Activated gamma-delta T cell treated with anti-CD3 and anti-CD28 coated beads, Interleukin-2, amount 50 U/mL, for 16 hours (primary cell): Measurements from ENCODE around the gene SDK2.

Experiments
- DNase-seq: peaks from one replicate; pipeline ENCODE4 v3.0.0-alpha.2; 2020; ENCODE audit warnings: low read depth

Gene SDK2

DNA sequence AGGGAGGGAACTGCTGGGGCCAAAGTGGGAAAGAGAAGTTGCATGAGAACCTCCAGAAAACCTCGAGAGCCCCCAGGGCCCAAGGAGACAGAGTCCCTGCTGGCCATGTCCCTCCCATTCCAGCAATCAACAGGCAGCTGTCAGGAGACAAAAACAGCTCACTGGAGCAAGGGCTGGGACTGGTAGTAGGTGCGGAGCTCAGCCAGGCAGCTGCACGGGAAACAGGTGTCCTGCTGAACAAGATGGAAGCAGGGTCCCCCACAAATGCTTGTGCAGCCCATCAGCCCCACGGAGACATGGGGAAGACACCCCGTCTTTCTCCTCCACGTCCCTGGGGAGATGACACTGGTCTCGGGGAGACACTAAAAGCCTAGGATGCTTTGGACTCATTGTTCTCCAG is 34.5 kb downstream of the SDK2 start:
- DNase-seq: no peak

DNA sequence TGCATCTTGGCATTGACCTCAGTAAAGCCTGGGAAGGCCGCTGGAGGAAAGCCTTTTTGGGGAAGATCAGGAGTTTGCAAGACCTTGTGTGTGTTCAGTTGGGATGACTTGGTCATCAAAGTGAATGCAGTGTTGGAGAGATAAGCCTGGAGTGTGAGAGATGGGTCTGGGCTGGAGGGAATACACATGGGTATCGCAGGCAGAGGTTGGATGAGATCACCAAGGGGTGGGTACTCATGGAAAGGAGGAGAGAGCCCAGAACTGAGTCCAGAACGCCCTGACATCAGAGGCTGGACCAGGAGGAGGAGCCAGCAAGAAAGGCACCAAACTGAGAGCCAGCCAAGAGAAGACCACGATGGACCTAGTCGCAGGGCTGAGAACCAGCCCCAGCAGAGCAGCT is 35.2 kb downstream of the SDK2 start:
- no peak for DNase-seq

DNA sequence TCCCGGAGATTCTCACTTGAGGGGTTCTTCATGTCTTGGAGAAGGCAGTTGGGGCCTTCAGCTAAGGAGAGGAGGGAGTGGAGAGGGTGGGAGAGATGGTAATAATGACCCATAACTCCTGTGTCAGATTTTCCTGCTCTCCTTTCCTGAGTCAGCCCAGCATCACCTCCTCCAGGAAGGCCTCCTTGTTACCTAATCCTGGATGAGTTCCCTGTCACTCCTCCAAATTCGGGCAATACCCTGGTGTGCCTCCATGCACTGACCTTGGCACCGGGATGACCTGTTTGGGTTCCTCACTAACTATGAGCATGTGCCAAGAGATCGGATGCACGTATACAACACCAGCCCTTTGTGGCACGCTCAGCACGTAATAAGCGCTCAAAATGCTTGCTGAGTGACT is 38.8 kb downstream of the SDK2 start:
- DNase-seq: no peak

DNA sequence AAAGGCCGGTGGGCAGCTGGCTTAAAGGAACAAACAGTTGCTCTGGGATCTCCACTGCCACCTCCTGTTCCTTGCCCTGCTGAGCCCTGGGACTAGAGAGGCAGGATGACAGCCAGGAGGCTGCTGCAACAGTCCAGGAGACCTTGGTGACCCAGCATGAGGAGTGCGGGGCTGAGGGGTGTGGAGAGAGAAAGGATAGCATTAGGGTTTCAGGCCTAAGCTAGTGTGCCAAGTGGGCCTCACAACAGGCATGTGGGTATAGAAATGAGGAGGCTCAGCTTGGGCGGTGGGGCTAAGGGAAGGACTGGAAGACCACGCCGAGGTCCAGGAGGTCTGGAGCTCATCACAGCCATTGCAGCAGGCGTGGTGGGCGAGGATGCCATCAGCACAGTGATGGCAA is 39.8 kb downstream of the SDK2 start:
- DNase-seq: no peak

DNA sequence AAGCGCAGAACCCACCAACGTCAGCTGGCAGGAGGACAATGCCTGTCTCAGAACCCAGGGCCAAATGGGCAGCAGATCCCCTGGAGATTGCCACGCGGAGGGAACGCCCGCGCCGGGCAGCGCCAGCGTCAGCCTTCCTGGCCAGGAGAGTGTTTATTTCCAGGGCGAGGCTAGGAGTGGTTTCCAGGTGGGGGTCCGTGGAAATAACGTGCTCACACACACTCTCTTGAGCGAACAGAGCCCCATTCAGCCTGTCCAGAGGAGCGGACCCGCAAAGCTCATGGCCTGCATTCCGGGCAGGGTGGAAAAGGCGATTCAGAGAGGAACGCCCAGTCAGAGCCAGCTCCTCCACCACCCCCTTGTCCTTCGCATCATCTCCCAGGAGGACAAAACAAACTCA is 40.3 kb downstream of the SDK2 start:
- no peak for DNase-seq

DNA sequence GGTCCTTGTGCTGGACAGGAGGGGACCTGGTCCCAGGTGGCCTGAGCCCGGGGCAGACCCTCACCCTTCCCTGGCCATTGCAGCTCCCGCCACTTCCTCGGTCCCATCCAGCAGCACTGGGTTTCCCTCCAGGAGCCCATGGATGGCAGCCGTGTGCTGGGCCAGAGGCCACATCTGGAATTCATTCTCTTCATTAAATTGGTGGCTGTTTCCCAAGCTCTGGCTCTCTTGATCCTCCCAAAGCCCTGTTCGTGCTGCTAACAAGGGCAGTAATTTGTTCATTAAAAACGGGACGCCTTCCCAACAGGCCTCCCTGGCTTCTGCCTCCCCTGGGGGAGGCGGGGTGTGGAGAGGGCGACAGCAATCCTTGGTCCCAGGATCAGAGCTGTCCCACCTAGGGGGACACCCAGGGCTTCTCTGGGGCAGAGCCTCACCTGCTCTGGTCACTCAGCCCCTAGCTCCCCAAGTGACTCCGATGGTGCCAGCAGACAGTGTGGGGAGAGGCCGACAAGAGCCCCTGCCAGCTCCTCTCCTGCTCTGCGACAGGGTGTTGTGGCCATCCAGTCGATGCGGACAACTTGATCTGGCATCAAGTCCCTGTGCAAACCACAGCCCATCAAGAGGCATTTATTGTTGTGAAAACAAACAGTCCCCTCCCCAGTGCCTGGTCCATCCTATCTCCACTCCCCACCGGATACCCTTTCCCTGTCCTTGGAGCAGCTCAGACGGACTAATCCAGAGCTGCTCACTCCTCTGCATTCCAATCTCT is 44.0 kb downstream of the SDK2 start:
- no peak for DNase-seq

DNA sequence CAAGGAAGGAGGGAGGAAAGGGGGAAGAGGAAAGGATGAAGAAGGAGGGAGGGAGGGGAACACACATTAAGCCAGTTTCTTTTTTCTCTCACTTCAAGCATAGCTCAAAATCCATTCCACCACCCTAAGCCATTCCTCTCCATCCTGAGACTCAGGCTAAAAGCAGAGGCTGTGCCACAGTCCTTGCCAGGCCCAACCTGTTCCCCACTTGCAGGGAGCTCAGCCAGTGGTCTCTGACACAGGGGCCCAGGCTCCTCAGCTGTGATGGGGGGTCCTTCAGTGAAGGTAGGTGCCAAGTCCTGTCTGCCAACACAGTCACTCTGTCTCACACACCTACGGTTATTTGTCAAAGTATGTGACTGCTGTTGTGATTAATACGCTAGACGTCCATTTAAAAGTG is 44.6 kb downstream of the SDK2 start:
- no peak for DNase-seq

DNA sequence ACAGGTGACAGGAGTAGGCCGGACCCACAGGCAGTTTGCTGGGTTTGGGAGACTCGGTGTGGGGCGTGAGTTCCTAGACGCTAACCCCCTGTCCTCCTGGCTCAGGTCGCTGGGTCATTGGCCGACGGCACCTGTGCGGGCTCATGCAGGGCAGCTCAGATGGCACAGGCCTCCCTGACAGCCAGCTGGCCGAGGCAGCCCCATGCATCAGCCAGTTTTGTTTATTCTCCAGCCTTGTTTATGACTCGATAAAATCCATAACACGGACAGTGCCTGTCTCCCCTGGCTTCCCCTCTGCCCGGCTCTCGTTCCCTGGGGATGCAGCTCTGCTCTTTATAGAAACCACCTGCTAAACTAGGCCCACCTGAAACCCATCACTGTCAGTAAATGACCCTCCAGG is 46.0 kb downstream of the SDK2 start:
- no peak for DNase-seq

DNA sequence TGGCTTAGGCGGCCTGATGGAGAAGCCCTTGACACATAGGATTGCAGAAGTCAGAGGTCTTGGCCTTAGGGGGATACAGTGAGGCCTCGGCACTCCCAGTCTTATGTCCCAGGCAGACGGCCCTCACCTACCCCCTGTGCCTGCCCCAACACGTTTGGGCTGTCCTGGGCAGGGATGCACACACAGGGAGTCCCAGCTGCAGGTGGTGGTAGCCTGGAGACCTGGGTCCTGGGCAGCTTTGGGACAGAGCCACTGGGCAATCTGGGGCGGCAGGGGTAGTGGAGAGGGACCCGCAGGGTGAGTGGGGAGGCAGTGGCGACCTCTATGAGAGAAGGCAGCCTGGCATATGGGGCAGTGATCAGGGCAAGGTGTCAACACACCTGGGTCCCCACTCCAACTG is 48.3 kb downstream of the SDK2 start:
- no peak for DNase-seq

DNA sequence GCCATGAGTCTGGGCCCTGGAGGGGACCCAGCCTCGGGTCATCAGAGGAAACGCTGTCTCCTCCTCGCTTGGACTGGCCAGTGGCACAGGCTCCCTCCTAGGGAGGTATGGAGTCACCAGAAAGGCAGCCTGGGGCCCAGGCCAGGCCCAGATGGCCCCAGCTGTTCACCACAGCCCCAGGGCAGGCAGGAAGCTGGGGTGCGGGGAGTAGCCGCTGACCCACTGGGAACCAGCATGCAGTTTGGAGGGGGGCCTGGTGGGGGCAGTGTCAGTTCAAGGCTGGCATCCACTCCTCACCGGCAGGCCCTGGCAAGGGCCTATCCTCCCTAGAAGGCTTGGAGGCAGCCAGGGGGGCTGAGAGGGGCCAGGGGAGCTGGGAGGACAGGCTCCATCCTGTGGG is 48.8 kb downstream of the SDK2 start:
- no peak for DNase-seq

DNA sequence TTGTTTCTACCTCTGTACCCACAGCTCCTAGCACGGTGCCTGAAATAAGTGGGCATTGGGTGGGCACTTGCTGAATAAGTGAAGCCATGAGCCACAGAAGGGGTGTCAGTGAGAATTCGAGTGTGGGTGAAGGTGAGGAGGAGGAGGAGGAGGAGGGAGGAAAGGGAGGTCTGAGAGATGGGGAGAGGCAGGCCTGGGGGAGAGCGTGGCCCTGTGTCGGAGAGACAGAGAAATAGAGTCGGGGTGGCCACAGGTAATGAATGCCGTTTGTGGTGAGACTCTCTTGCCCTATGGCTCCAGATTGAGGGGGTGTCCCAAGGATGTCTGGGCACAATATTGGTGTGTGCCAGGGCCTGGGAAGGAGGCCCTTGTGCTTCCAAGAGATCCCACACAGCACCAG is 49.2 kb downstream of the SDK2 start:
- no peak for DNase-seq

DNA sequence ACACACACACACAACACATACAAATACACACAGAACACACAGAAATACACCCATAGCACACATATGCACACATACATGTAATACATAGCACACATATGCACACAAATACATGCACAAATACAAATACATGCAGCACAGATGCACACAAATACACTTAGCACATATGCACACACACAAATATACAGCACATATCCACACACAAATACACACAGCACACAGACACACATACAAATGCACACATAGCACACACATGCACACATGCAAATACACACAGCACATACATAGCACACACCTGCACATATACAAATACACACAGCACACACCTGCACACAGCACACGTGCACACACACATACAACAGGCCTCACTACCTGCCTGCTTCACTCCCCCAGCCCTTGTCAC is 49.6 kb downstream of the SDK2 start:
- no peak for DNase-seq

DNA sequence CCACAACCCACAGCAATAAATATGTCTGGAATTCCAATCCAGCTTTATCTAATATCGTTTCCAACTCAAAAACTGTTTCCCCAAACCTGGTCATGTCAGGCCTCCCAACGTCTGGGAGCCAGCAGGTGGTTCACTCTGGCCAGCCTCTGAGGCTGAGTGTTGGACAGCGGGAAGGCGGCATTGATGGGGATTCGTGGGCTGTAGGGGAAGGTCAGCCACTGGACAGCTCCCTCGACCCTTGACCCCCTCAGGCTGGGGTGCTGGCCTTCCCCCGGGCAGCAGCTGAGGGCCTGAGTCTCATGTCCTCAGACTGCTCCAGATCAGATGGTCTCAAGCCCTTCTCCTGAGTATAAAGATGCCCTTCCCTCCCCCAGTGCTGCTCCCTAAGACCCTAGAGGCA is 50.2 kb downstream of the SDK2 start:
- DNase-seq: no peak

DNA sequence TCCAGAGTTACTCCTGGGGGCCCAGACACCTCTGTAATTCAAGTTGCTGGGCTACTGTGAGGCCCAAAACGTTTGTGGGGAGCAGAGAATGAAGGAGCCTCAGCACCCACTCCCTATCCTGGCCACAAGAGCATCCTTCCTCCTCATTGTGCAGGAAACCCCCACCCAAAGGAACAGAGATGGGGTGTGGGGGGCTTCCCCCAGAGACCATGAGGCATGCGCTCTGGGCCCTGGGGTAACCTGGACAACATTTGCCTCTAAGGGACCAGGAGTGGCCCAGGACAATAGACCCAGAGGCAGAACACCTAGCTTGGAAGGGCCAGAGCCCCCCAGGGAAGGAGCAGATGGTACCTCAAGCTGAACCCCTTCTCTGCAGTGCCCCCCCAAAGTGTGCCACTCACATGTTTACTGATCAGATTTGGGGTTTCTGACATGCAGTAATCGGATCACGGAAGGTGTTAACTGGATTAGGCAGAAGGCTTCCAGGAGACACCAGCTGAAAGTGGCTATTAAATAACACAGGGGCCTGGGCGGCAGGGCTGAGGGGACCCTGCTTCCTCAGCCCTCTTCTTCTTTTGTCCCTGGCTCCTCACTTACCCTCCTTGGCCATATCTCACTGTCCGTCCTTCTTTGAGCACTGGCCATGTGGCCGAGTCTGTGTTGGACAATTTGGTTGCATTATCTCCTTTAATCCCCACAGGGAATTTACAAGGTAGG is 50.8 kb downstream of the SDK2 start:
- DNase-seq: no peak

DNA sequence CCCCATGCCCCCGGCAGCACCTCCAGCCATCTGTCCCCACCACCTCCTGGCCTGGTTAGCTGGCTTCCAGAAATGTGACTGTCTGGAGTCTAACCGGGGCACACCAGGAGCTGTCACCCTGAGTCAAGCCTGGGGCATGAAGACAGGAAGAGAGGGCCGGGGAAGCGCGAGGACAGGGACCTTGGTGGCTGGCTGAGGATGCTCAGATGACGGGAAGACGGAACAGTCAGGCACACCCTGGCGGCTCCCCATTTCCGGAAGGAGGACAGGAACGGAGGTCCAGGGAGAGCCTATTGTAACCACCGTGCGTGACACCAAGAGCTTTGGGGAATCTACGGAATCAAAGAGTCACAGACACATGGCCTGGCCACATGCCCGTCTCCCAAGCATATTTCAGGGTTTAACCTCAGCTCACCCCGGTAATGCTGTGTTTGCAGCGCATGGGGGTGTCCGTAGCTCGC is 51.7 kb downstream of the SDK2 start:
- DNase-seq: no peak

DNA sequence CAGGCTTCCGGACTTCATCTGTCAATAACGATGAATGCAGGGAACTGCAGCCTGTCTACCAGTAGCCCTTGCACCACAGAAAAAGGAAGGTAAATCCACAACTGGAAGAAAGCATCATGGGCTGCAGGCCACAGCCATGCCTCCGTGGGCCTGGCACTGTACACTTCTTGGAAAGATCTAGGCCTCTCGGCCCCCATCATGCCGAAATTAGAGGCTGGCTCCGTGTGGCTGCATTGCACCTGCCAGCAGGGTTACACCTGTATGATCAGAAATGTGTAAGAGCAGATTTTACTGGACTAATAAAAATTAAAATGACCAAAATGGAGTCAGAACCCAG is 52.2 kb downstream of the SDK2 start:
- no peak for DNase-seq

DNA sequence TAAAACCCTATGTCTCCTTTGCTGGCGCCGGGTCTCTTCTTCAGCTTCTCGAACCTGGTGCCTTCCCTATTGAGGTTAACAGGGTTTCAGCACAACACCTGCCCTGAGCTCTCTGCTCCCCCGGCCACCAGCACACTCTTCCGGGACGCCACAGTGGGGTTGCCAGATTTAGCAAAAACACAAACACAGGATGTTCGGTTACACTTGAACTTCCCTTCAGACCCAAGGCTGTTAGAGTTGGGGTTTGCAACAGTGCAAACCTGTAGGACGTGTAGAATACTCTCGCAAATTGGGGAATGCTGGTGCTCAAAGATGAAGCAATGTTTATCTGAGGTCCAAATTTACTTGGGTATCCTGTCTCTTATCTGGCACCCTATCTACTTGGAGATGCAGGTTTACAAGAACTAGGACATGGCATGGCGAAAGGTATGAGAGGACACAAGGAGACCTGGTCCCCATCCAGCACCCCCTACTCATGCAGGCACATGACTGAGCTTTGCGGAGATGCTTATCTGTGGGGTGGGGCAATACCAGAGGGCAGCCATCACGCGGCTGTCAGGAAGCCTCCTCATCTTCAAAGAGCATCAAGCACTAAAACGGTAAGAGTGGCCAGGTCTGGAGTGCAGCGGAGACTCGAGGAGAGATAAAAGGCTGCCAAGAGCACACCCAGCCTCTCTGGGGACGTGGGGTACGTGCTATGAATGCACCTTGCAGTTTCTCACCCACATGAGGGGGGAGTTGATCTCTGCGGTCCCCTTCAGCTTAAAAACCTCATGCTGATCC is 52.8 kb downstream of the SDK2 start:
- DNase-seq: no peak

DNA sequence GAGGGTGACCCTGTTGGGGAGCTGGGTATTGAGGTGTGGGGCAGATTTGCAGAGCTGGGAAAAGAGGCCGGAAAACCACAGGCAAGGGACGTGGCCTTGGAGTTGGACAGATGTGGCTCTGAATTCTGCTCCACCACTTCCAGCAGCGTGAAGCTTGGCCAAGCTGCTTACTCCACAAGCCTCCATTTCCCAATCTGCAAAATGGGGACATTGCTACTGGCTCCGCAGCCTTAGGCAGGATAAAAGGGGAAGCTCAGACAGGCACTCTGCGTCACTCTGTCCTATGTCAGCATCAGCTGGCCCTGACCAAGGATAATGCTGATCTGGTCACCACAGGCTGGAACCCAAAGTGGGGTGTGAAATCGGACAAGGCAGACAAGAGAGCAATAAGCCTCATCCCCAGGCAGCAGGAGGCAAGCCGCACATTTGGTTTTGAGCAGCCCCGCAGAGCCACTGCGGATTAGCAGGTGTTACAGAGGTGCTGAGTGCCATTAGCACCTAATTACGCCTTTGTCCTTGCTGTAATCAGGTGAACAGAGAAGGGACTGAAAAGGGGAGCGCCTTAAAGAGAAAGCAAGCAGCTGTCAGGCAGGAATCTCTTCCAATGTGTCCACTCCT is 54.8 kb downstream of the SDK2 start:
- DNase-seq: no peak

DNA sequence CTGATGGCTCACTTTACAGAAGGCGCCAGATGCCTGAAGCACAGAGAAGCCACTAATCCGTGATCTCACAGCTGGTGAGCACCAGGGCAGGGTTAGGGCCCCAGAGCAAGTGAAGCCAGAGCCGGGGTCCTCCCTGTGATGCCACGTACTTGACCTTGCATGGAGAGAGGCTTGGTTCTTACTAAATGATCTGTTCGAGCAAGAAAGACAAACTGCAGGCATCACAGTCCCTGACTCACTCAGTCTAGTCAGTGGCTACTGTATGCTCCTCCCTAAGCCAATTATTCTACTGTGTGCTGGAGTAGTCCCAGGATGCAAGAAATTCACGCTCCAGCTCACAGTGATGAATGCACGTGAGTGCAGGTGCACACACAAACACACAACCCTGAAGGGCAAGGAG is 55.4 kb downstream of the SDK2 start:
- DNase-seq: no peak

DNA sequence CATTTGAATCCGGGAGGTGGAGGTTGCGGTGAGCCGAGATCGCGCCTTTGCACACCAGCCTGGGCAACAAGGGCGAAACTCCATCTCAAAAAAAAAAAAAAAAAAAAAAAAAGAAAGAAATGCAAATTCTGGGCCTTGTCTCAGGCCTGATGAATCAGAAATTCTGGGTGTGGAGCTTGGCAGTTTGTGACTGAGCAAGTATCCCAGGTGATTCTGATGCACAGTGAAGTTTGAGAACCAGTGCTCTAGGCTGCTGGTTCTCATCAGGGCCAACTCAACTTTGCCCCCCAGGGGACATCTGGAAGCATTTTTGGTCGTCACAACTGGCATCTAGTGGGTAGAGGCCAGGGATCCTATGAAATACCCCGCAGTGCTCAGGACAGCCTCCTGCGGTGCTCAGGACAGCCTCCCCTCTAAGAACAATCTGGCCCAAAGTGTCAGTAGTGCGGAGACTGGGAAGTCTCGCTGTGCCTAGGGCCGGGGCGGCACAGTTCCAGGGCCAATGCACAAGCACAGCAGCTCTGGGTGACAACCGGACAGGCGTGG is 55.9 kb downstream of the SDK2 start:
- no peak for DNase-seq

DNA sequence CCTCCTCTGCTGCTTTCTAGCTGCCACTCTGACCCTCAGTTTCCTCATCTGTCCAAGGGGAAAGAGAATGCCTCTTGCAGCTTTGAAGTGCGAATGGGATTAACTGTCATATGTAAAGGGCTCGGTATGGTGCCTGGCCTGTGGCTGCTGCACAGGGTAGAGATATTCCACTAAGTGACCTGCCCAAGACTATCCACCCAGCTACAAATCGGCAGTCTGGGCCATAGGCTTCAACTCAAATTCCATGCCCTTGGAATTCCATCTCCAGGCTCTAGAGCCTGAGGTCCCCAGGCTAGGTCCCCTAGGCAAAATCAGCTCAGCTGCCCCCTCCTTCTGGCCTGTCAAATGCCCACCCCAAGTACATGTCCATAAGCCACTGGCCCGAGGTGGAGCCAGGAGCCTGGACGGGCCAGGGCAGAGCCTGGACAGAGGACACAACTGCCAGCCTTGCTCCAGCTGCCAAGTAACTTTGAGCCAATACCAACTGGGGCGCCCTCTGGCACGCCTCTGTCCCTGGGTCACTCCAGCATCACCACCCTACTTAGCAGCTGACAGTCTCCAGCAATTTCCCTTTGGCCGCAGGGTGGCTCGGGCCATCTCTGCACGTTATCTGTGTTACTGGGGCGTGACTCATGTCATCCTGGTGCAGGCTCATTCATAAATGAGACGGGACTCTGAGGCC is 57.2 kb downstream of the SDK2 start:
- no peak for DNase-seq

DNA sequence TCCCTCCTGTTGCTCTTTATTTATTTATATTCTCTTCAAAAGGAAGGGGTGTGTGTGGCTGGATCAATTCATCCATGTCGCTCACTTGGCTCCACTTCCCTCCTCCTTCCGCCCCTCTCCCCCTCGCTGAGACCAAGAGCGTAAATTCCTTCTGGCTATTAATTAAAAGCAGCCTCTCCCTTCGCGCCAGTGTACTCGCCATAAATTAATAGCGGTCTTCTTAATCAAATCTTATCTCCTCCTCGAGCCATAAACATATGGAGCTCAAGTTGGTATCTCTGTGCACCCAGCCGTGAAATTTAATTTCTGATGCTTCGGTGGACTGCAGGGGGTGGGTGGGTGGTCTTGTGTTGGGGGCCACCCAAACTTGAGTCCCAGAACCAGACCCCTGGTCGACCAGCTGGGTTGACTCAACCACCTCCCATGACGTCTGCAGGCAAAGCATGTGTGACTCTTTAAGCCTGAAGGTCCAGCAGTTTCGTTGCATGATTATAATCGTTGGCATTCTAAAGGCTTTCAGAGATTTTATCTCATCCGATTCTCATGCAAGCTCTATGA is 57.9 kb downstream of the SDK2 start:
- DNase-seq: no peak
